GM10266 (cell line): ENCODE measurements around the gene TCP11.

ENCODE experiments used
- DNase-seq: peaks from one replicate; pipeline ENCODE4 v3.0.0; 2012; ENCODE audit errors: extremely low spot score
- TF ChIP-seq, protein P1 (sequence below): IDR thresholded peaks from 2 replicates; pipeline ENCODE4 v1.5.1; 2012; ENCODE audit warnings: mild to moderate bottlenecking, low read depth; ENCODE audit not compliant: control insufficient read depth, insufficient read depth; ENCODE audit errors: missing control alignments

Gene TCP11

DNA sequence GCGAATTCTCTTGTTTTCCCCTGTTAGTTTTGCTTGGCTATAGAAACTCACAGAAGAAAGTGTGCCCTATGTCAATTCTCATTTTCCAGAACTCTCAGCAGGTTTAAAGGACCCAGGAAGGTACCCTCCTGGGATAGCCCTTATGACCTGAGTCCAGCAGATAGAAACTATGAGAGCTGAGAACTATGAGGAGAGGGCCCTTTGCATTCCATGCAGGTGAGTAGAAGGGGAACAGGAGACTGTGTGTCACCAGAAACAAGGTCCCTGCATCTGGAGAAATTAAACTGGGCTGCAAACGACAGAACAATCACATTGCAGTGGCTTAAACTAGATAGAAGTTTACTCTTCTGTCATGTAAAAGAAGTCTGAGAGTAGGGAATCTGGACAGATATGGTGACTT, 36.9 kb upstream of the TCP11 start:
- TF ChIP-seq, protein P1, sequence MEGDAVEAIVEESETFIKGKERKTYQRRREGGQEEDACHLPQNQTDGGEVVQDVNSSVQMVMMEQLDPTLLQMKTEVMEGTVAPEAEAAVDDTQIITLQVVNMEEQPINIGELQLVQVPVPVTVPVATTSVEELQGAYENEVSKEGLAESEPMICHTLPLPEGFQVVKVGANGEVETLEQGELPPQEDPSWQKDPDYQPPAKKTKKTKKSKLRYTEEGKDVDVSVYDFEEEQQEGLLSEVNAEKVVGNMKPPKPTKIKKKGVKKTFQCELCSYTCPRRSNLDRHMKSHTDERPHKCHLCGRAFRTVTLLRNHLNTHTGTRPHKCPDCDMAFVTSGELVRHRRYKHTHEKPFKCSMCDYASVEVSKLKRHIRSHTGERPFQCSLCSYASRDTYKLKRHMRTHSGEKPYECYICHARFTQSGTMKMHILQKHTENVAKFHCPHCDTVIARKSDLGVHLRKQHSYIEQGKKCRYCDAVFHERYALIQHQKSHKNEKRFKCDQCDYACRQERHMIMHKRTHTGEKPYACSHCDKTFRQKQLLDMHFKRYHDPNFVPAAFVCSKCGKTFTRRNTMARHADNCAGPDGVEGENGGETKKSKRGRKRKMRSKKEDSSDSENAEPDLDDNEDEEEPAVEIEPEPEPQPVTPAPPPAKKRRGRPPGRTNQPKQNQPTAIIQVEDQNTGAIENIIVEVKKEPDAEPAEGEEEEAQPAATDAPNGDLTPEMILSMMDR, result no peak
- no peak for DNase-seq

DNA sequence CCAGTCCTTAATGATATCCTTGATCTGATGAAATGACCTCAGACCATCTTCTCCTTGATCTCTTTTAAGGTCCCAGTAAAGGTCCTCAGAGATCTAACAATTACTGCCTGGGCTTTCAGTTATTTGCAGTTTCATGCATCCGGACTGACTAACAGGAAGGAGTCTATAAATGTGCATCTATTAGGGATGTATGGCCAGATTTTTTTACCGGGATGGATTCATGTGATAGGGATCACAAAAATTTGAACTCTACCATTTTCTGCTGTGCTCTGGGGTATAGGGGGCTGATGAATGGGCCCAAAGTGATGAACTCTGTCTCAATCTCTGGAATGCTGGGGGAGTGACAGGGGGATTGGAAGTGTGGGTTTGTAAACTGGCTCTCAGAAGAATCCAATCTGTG, 36.5 kb upstream of the TCP11 start:
- DNase-seq, result no peak
- TF ChIP-seq, protein P1, result no peak

GRCh38 chr6:35177157-35177556, 36.0 kb upstream of the TCP11 start:
- TF ChIP-seq, protein P1, result no peak
- DNase-seq, result no peak

DNA sequence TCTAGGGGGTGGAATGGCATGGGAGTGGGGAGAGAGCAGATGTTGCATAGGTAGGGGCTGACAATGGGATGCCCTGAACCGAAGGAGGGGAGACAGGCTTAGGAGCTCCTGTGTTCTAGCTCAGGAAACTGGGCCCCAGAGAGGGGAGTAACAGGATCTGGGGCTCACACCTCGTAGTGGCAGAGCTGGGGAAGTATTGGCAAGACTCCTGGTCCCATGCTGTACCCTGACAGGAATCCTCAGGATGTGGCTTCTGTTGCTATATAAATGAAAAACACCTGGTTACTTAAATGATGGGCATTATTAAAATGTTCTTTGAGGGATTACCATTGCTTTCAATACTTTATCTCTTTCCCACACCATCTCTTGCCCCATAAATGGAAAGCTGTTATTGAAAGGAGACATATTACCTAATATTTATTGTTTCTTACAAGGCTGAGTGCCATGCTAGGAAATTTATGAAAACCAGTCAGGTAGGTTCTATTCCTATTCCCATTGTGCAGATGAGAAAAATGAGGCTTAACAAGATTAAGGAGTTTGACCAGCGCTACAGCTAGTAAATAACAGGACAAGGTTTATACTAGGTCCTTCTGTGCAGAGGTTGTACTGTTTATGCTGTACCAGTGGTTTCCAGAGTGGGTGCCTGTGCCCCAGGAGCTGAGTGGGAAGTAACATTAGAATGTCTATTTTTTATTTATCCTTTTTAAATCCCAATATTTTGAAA, 35.3 kb upstream of the TCP11 start:
- DNase-seq, result no peak
- TF ChIP-seq, protein P1, result no peak

- TF ChIP-seq, protein P1, result no peak
- DNase-seq, result no peak
These were observed 33.4 kb upstream of the TCP11 start for GRCh38 chr6:35174501-35174900.

DNA sequence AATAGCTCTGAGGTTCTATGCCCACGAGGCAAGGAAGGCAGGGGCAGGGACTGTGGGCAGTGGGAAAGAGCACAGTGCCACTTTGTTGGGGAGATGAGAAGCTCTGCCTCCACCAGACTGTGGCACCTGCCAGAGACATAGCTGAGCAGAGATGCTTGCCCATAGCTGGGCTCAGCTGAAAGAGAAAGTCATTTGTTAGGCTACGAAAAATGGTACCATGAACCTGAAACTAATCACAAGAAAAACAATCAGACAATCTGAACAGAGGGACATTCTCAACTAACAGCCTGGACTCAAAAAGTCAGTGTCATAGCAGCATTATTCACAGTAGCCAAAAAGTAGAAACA, 32.9 kb upstream of the TCP11 start:
- DNase-seq, result no peak
- TF ChIP-seq, protein P1, result no peak

DNA sequence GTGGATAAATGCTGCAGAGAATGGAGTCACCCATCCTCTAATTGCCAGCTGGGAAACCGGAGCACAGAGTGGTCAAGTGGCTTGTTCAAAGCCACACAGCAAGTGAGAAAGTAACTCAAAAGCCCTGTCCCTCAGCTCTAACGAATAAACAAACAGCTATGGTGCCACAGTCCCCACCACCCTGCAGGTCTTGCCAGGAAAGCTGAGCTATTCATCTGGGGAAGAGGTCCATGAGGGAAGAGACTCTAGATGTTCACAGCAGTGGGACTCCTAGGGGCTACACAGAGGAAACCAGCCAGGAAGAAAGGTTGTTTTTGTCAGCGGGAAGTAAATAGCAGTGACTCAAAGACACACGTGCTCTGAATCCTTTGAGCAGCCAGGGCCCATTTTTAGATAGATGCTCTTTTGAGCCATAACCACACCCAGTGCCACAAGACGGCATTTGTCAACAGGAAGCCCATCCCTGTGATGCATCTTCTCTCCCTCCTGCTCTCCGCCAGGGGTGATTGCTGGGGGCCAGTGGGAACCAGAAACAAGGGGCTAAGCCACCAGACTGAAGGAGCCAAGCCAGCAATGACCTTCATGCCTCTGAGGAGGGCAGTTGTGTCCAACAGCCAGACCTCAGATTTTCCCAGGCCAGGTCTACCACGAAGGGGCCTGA, 32.4 kb upstream of the TCP11 start:
- TF ChIP-seq, protein P1, result no peak
- no peak for DNase-seq
